Pancreas (tissue), 10 donors: ENCODE results near the gene SEMA3G. TPM values are rescaled to one million over a fixed set of nuclear protein-coding genes. Genes with fewer than 3 reads are reported as not detected.
A peak's percentile ranks its signal among the peaks of the same experiment; 100 is the strongest.

Experiments
- ATAC-seq, 4 donors: fragments of 200-7000 bp; cut with Tn5 transposase; one replicate each; pipeline versions ENCODE4 v1.8.0 to v1.9.1; 2020; ENCODE audit warnings: mild to moderate bottlenecking in 4 of 4, moderate library complexity in 4 of 4
- DNase-seq, 6 donors: peaks; one replicate each; pipeline ENCODE4 v3.0.0-alpha.2; 2020
- FAIRE-seq: peaks from 2 replicates; lab custom pipeline; 2012; peaks lifted over from hg19 to GRCh38; lab: Jason Lieb, UNC
- H3K27ac ChIP-seq, 4 donors: fragments of 200-600 bp; sonication (generic); 1 replicate in 3 of 4; 2 replicates in 1 of 4; pipeline versions ENCODE4 v1.5.0 to v1.8.0; 2020
- H3K27me3 ChIP-seq, 4 donors: fragments of 200-600 bp; one replicate each; pipeline ENCODE4 v1.8.0; 2021
- H3K36me3 ChIP-seq, 3 donors: fragments of 200-600 bp; sonication (generic) in 1 of 3; one replicate each; pipeline versions ENCODE4 v1.5.0 to v1.8.0; 2020 to 2021
- H3K4me1 ChIP-seq, 3 donors: fragments of 200-600 bp; one replicate each; pipeline ENCODE4 v1.8.0; 2021
- H3K4me3 ChIP-seq, 4 donors: fragments of 200-600 bp; sonication (generic) in 2 of 4; one replicate each; pipeline versions ENCODE4 v1.5.0 to v1.8.0; 2020 to 2021
- H3K9me3 ChIP-seq, 4 donors: fragments of 200-600 bp; one replicate each; pipeline ENCODE4 v1.8.0; 2021
- CTCF ChIP-seq, 4 donors: fragments of 200-600 bp; sonication (generic) in 3 of 4; IDR thresholded peaks; one replicate each; pipeline versions ENCODE4 v1.5.0 to v1.8.0; 2021; ENCODE audit warnings: antibody characterized with exemption in 4 of 4
- WGBS, 2 donors: extraction: QIAGEN DNeasy Blood & Tissue Kit; methylation state at CpG; one replicate each; pipeline ENCODE4 v1.1.7; 2013; 5-methylcytosine and 5-hydroxymethylcytosine counted together
- intact Hi-C, 3 donors: fragments of 100-400 bp; cut with DNase I; formaldehyde crosslinking; loops; one replicate each; pipeline versions ENCODE4 v1.11.1 to v1.14.2; 2022
- polyA plus RNA-seq, 2 donors: library from polyadenylated mRNA; stranded (reverse); fragments of 200-250 nt; gene quantifications; one replicate each; pipeline ENCODE4 v1.2.3, GENCODE V29; 2013
- total RNA-seq, 6 donors: library from RNA; stranded (reverse); fragmentation: NEBNext Ultra II Directional in 4 of 6; extraction: Animal tissue kit (Norgen Biotek cat#: 25700) in 4 of 6; gene quantifications; one replicate each; pipeline versions ENCODE4 v1.2.1 to v1.2.4, GENCODE V29; 2021 to 2023
- donor health status: healthy with polysubstance abuse.
- donor health status: DM: no; HTN: no; CAD: no; lungs with moderate emphysema.
- donor health status: DM: no; HTN: no; CAD: no.
- donor health status: control.
- donor health status: control.
- donor health status: Bipolar disorder and iron deficiency.
- donor health status: DM: yes; HTN: yes; CAD: no.
- donor health status: DM: no; HTN: no; CAD: no.
- donor health status: DM: no; HTN: no; CAD: no.
- donor health status: DM: yes; HTN: yes; CAD: no.

Gene SEMA3G
- total and polyA plus RNA-seq, 8 donors = 0.75 to 5.4 (median 2.8) TPM

DNA sequence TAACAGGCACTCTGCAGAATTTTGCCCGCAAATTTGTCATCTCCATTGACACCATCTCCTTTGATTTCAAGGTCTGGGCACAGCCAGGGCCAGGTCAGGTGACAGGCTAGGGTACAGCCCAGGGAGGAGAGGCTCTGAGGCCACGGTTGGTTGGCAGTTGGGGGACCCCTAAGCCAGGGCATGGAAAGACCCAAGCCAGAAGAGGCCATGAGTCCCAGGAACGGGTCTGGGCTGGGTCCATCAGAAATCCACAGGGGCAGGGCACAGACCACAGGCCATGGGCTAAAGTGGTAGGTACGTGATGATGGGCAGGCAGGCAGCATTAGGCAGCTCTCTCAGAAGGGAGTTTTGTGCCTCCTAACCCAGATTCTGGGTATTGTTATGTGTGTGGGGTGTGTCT, 45.8 kb downstream of the SEMA3G start:
- Histone ChIP-seq H3K36me3 (peaks cover 0 to 27% (median 10%) of the 10 kb centered on the region in 3 donors), H3K4me1 (no peaks in the 10 kb centered on the region)

DNA sequence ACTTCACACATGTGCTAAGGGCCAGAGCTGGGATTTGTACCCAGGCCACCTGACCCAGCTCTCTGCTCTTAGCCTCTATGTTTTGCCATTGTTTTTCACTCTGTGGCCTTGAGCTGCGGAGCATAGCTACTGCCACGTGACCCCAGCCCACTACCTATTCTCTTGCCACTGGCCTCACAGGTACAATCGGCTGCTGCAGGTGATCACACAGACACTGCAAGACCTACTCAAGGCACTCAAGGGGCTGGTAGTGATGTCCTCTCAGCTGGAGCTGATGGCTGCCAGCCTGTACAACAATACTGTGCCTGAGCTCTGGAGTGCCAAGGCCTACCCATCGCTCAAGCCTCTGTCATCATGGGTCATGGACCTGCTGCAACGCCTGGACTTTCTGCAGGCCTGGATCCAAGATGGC, 46.2 kb downstream of the SEMA3G start:
- H3K27me3 ChIP-seq = no peaks in the 10 kb centered on the region
- H3K9me3 ChIP-seq = no peaks in the 10 kb centered on the region
- WGBS, 2 donors = 78% methylated on average over 5 of the region's 5 CpGs
- H3K4me1 ChIP-seq = no peaks in the 10 kb centered on the region
- intact Hi-C loops = no loop called here
- ATAC-seq (peak in 1 of 4 donors; percentile 2), FAIRE-seq (no peak), DNase-seq (peak in 2 of 6 donors; percentile 24 to 28)
- H3K4me3 ChIP-seq = no peak overlapping the region
- H3K27ac ChIP-seq = no peak overlapping the region
- TF ChIP-seq CTCF (IDR thresholded peaks at IDR 0.05) = no peak
- H3K36me3 ChIP-seq = peaks cover 0 to 23% (median 7%) of the 10 kb centered on the region in 3 donors

More for the DNA sequence above, 45.8 kb downstream of the SEMA3G start:
- ATAC-seq = no peak
- no peak overlapping the region for H3K27ac ChIP-seq
- peak in 2 of 6 donors; percentile 15 to 25 for DNase-seq
- 94% methylated on average over 4 of the region's 4 CpGs for WGBS, 2 donors
- TF ChIP-seq CTCF (IDR thresholded peaks at IDR 0.05) = no peak
- no peaks in the 10 kb centered on the region for H3K9me3 ChIP-seq
- intact Hi-C loops = no loop called here
- H3K27me3 ChIP-seq = no peaks in the 10 kb centered on the region
- FAIRE-seq = no peak
- H3K4me3 ChIP-seq = no peak overlapping the region

GRCh38 chr3:52397676-52398399, 47.1 kb downstream of the SEMA3G start:
- intact Hi-C loops = no loop called here

DNA sequence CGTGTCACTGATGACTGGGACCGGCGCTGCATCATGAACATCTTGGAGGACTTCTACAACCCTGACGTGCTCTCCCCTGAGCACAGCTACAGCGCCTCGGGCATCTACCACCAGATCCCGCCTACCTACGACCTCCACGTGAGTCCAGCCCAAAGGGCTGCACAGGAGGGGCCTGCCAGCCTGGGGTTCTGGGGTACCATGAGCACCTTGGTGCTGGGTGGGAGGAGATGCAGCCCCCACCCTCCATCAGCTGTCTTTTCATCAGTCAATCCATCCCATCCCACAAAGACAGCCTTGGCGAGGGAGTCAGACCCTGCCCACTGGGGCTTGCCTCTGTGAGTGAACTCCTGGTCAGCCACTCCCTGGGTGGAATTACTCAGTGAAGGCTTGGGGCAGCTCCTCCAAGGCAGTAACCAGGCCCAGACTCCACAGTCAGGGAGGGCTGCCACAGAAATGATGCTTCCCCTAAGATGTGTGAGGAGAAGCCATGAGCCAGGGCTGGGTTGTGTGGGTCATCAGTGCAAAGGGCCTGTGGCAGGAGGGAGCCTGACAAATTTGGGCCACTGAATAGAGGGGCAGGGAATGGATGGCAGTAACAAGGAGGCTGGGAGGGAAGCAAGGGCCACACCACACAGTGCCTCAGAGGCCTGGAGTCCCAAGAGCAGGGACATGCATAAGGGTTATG, 47.9 kb downstream of the SEMA3G start:
- no peaks in the 10 kb centered on the region for H3K27me3 ChIP-seq
- FAIRE-seq (no peak), ATAC-seq (no peak), DNase-seq (peak in 3 of 6 donors; percentile 7 to 44 (median 30))
- intact Hi-C loops = no loop called here
- H3K4me3 ChIP-seq = no peak overlapping the region
- no peaks in the 10 kb centered on the region for H3K9me3 ChIP-seq
- no peaks in the 10 kb centered on the region for H3K4me1 ChIP-seq
- H3K27ac ChIP-seq = no peak overlapping the region
- WGBS, 2 donors = 90 to 96% methylated on average over 10 of the region's 10 CpGs
- H3K36me3 ChIP-seq = peaks cover 0 to 13% (median 2%) of the 10 kb centered on the region in 3 donors
- no peak for TF ChIP-seq CTCF (IDR thresholded peaks at IDR 0.05)

More at GRCh38 chr3:52397676-52398399, 47.1 kb downstream of the SEMA3G start:
- H3K9me3 ChIP-seq = no peaks in the 10 kb centered on the region
- no peaks in the 10 kb centered on the region for H3K27me3 ChIP-seq
- ATAC-seq (no peak), FAIRE-seq (no peak), DNase-seq (peak in 2 of 6 donors; percentile 28 to 40)
- no peak overlapping the region for H3K4me3 ChIP-seq
- no peak overlapping the region for H3K27ac ChIP-seq
- TF ChIP-seq CTCF (IDR thresholded peaks at IDR 0.05) = no peak
- no peaks in the 10 kb centered on the region for H3K4me1 ChIP-seq
- 89 to 92% methylated on average over 13 of the region's 13 CpGs for WGBS, 2 donors
- H3K36me3 ChIP-seq = peaks cover 0 to 21% (median 7%) of the 10 kb centered on the region in 3 donors
